ENCODE measurements around the gene SOX12.

GRCh38 chr20:367486-367887 lies 42.1 kb downstream of the SOX12 start:
- TF ChIP-seq, protein P1, sequence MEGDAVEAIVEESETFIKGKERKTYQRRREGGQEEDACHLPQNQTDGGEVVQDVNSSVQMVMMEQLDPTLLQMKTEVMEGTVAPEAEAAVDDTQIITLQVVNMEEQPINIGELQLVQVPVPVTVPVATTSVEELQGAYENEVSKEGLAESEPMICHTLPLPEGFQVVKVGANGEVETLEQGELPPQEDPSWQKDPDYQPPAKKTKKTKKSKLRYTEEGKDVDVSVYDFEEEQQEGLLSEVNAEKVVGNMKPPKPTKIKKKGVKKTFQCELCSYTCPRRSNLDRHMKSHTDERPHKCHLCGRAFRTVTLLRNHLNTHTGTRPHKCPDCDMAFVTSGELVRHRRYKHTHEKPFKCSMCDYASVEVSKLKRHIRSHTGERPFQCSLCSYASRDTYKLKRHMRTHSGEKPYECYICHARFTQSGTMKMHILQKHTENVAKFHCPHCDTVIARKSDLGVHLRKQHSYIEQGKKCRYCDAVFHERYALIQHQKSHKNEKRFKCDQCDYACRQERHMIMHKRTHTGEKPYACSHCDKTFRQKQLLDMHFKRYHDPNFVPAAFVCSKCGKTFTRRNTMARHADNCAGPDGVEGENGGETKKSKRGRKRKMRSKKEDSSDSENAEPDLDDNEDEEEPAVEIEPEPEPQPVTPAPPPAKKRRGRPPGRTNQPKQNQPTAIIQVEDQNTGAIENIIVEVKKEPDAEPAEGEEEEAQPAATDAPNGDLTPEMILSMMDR (optimal IDR thresholded peaks at IDR 0.05 in 1 of 3, IDR thresholded peaks at IDR 0.05 in 1 of 3, conservative IDR thresholded peaks at IDR 0.05 in 1 of 3; ENCODE audit: extremely low read depth in 1 of 3, insufficient read depth in 2 of 3, low read length in 3 of 3): no peak
- TF ChIP-seq EZH2 (IDR thresholded peaks at IDR 0.05; ENCODE audit: low read length): no peak
